A673 (cell line): Measurements from ENCODE around the gene RPS6KL1.

Experiments
- CTCF ChIP-seq: fragments of 300-800, 200-600 bp; sonication (generic); conservative IDR thresholded peaks from 2 replicates; pipeline ENCODE4 v1.5.1; 2017; ENCODE audit warnings: low read depth, mild to moderate bottlenecking, antibody characterized with exemption, low read length, moderate library complexity, mixed read lengths
- EZH2 ChIP-seq: fragments of 200-600 bp; sonication (generic); IDR thresholded peaks from 2 replicates; pipeline ENCODE4 v1.6.1; 2017; ENCODE audit warnings: borderline replicate concordance, low read depth, mild to moderate bottlenecking, mixed read lengths, antibody characterized with exemption, low read length; ENCODE audit not compliant: poor library complexity, severe bottlenecking

DNA sequence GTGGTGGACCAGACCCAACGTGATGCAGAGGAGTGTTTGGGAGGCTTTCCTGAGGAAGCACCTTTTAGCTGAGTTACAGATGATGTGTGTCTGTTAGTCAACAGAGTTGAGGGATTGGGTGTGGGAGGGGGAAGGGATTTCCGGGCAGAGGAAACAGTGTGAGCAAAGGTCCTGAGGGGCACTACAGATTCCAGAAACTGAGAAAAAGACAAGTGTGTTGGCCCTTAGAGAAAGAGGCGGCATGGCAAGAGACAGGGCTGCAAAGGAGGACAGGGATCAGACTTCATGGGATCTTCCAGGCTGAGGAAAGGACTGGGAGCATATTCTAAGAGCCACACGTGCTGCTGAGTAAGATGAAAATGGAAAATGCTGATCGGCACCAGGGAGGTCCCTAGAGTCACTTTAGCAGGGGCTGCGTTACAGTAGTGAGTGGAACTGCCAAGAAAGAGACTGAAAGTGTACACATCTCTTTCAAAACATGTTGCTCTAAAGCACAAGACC is 9.4 kb upstream of the RPS6KL1 start:
- TF ChIP-seq CTCF (no peak), EZH2 (no peak)
